ENCODE results near the gene VNN1.
"Not testable (repeated sequence)": the region's sequence is repeated elsewhere in the genome, so short reads cannot be mapped to it uniquely, and the experiment has no call there.

- TF ChIP-seq EZH2 (IDR thresholded peaks at IDR 0.05; ENCODE audit: borderline replicate concordance, low read depth, low read length, severe bottlenecking); CTCF (IDR thresholded peaks at IDR 0.05; ENCODE audit: borderline replicate concordance, extremely low read depth, low read length, poor library complexity, severe bottlenecking): not testable (repeated sequence)
Observed at GRCh38 chr6:132706756-132707155, 7.1 kb downstream of the VNN1 start.

All from DND-41 (cell line).